K562 (cell line): Measurements from ENCODE around the gene SENP3. TPM values are rescaled to one million over a fixed set of nuclear protein-coding genes. Genes with fewer than 3 reads are reported as not detected.

Experiments used
- BRF1 ChIP-seq: IDR thresholded peaks from 3 replicates; pipeline ENCODE4 v1.6.1; 2011; ENCODE audit warnings: borderline replicate concordance, mild to moderate bottlenecking; ENCODE audit not compliant: insufficient read length; ENCODE audit errors: extremely low read depth
- CBFB ChIP-seq: sonication (generic); formaldehyde crosslinking; IDR thresholded peaks from 2 replicates; pipeline ENCODE4 v1.4.0; 2020; ENCODE audit warnings: mild to moderate bottlenecking, missing genetic modification reagents
- CBX1 ChIP-seq: sonication (generic); IDR thresholded peaks from 2 replicates; pipeline ENCODE4 v1.6.1; 2016; ENCODE audit warnings: antibody characterized with exemption, low read depth, mild to moderate bottlenecking
- COPS2 ChIP-seq: fragments of 450-650 bp; conservative IDR thresholded peaks from 2 replicates; pipeline ENCODE4 v1.6.1; 2016; ENCODE audit warnings: mild to moderate bottlenecking, moderate library complexity
- CREB3 ChIP-seq: fragments of 450-650 bp; conservative IDR thresholded peaks from 2 replicates; pipeline ENCODE4 v1.6.1; 2016; ENCODE audit warnings: missing genetic modification characterization, low read depth, mild to moderate bottlenecking, missing compliant biosample characterization, moderate library complexity
- EHMT2 ChIP-seq: fragments of 450-650 bp; IDR thresholded peaks from 2 replicates; pipeline ENCODE4 v1.6.1; 2018; ENCODE audit warnings: antibody characterized with exemption
- EP400 ChIP-seq: fragments of 450-650 bp; IDR thresholded peaks from 2 replicates; pipeline ENCODE4 v1.6.1; 2017; ENCODE audit warnings: antibody characterized with exemption, mild to moderate bottlenecking, moderate library complexity
- ETV5 ChIP-seq: sonication (generic); formaldehyde crosslinking; IDR thresholded peaks from 2 replicates; pipeline ENCODE4 v1.4.0; 2020; ENCODE audit warnings: low read depth, mild to moderate bottlenecking, missing genetic modification reagents
- HDAC6 ChIP-seq: IDR thresholded peaks from 2 replicates; pipeline ENCODE4 v1.6.1; 2012; ENCODE audit warnings: low read depth, mild to moderate bottlenecking, control low read depth, inconsistent platforms, low read length, moderate library complexity
- HNRNPH1 ChIP-seq: fragments of 200-400 bp; formaldehyde crosslinking; optimal IDR thresholded peaks from 2 replicates; pipeline ENCODE3; 2017; ENCODE audit warnings: low read depth, mild to moderate bottlenecking, low read length, moderate library complexity
- MAZ ChIP-seq, 2 experiments: fragments of 450-650 bp in 1 of 2; sonication (generic) in 1 of 2; formaldehyde crosslinking; IDR thresholded peaks in 1 of 2; conservative IDR thresholded peaks in 1 of 2; 2 replicates each; pipeline versions ENCODE4 v1.4.0 to v1.5.0; 2020; ENCODE audit warnings: mild to moderate bottlenecking in 1 of 2, missing genetic modification reagents in 1 of 2
- MBD2 ChIP-seq: sonication (generic); IDR thresholded peaks from 2 replicates; pipeline ENCODE4 v1.6.1; 2016; ENCODE audit warnings: low read depth, borderline replicate concordance
- MTA3 ChIP-seq: fragments of 450-650 bp; formaldehyde crosslinking; IDR thresholded peaks from 2 replicates; pipeline ENCODE4 v1.6.1; 2017; ENCODE audit warnings: mild to moderate bottlenecking, borderline replicate concordance
- NFIX ChIP-seq: fragments of 250-450 bp; sonication (Bioruptor Pico); IDR thresholded peaks from 2 replicates; pipeline ENCODE4 v1.4.0; 2020; ENCODE audit warnings: low read depth, mild to moderate bottlenecking, moderate library complexity
- PHB ChIP-seq: fragments of 250-450 bp; sonication (Bioruptor Pico); IDR thresholded peaks from 2 replicates; pipeline ENCODE4 v1.5.0; 2021
- SP1 ChIP-seq: sonication (generic); formaldehyde crosslinking; IDR thresholded peaks from 2 replicates; pipeline ENCODE4 v1.8.1; 2022; ENCODE audit warnings: mild to moderate bottlenecking, missing genetic modification reagents
- STAT5B ChIP-seq: fragments of 250-450 bp; sonication (Bioruptor Pico); IDR thresholded peaks from 2 replicates; pipeline ENCODE4 v1.8.0; 2021; ENCODE audit warnings: mild to moderate bottlenecking, inconsistent platforms
- TARDBP ChIP-seq: fragments of 450-650 bp; IDR thresholded peaks from 2 replicates; pipeline ENCODE4 v1.6.1; 2016
- TEAD4 ChIP-seq, 2 experiments: sonication (generic) in 1 of 2; formaldehyde crosslinking in 1 of 2; IDR thresholded peaks; 2 replicates each; pipeline versions ENCODE4 v1.6.1 to v1.8.0; 2012 to 2022; ENCODE audit warnings: borderline replicate concordance in 1 of 2, inconsistent platforms in 1 of 2, low read length in 1 of 2, mild to moderate bottlenecking in 1 of 2, missing genetic modification reagents in 1 of 2
- TGIF2 ChIP-seq: sonication (generic); formaldehyde crosslinking; IDR thresholded peaks from 2 replicates; pipeline ENCODE4 v1.8.1; 2022; ENCODE audit warnings: mild to moderate bottlenecking, missing genetic modification reagents, moderate library complexity
- THRA ChIP-seq: fragments of 450-650 bp; IDR thresholded peaks from 2 replicates; pipeline ENCODE4 v1.6.1; 2017; ENCODE audit warnings: mild to moderate bottlenecking, moderate library complexity
- USF1 ChIP-seq: sonication (generic); formaldehyde crosslinking; IDR thresholded peaks from 2 replicates; pipeline ENCODE4 v1.9.0; 2022; ENCODE audit warnings: mild to moderate bottlenecking, missing genetic modification reagents
- ZNF133 ChIP-seq: fragments of 250-450 bp; sonication (Bioruptor Pico); IDR thresholded peaks from 2 replicates; pipeline ENCODE4 v1.4.0; 2020; ENCODE audit warnings: mild to moderate bottlenecking
- ZNF165 ChIP-seq: fragments of 250-450 bp; sonication (Bioruptor Pico); IDR thresholded peaks from 2 replicates; pipeline ENCODE4 v1.4.0; 2020; ENCODE audit warnings: borderline replicate concordance
- ZNF511 ChIP-seq: sonication (generic); formaldehyde crosslinking; IDR thresholded peaks from 2 replicates; pipeline ENCODE4 v1.8.0; 2022; ENCODE audit warnings: mild to moderate bottlenecking, missing genetic modification reagents
- ZNF586 ChIP-seq: fragments of 450-650 bp; formaldehyde crosslinking; conservative IDR thresholded peaks from 2 replicates; pipeline ENCODE4 v1.4.0; 2020; ENCODE audit warnings: mild to moderate bottlenecking, moderate library complexity
- polyA plus RNA-seq, 8 experiments: library from polyadenylated mRNA; depleted of rRNA in 4 of 8; stranded (reverse) in 5 of 8; unstranded in 3 of 8; fragments of >200 nt; fragmentation: Nextera tagmentation in 2 of 8; fragmentation: Illumina TruSeq in 1 of 8; extraction: Ambion mirVana in 2 of 8; extraction: Trizol in 1 of 8; gene quantifications; 2 replicates each; pipeline versions ENCODE4 v1.2.1 to v1.2.3, GENCODE V29; 2011 to 2014; ENCODE audit warnings: inconsistent platforms in 1 of 8, missing spikeins in 1 of 8
- total RNA-seq, 7 experiments: library from RNA; depleted of rRNA in 6 of 7; stranded (reverse); fragments of >200 nt in 6 of 7; fragmentation: Illumina TruSeq in 2 of 7; extraction: Trizol in 2 of 7; gene quantifications; 2 replicates each; pipeline versions ENCODE4 v1.2.1 to v1.2.3, GENCODE V29; 2011 to 2021; ENCODE audit warnings: low replicate concordance in 1 of 7

Gene SENP3
- total and polyA plus RNA-seq, 9 of the 15 experiments (the other 6 are each of a cell fraction or from before 2014, with no cell fraction given), result 0.63 to 102 (median 78.8) TPM

- no peak for TF ChIP-seq ZNF511 (CRISPR knock-in tag)
- TF ChIP-seq MTA3, result no peak
- TF ChIP-seq CBFB (CRISPR knock-in tag), result no peak
- peak; percentile 83 for TF ChIP-seq CBX1
- TF ChIP-seq ZNF165 (CRISPR knock-in tag), result no peak
- TF ChIP-seq MAZ (CRISPR knock-in tag; conservative IDR thresholded peaks at IDR 0.05 in 1 of 2, IDR thresholded peaks at IDR 0.05 in 1 of 2), result peak in 1 of 2 experiments; percentile 31; a peak in 2 of 4 replicates
- TF ChIP-seq TGIF2, result no peak
- no peak for TF ChIP-seq BRF1
- TF ChIP-seq ZNF133 (CRISPR knock-in tag), result no peak
- TF ChIP-seq THRA, result no peak
- peak; percentile 64 for TF ChIP-seq MBD2
- TF ChIP-seq NFIX (CRISPR knock-in tag), result no peak
- TF ChIP-seq EHMT2, result no peak
- no peak for TF ChIP-seq HNRNPH1
- no peak for TF ChIP-seq HDAC6
- TF ChIP-seq ETV5, result no peak
- no peak for TF ChIP-seq COPS2
- no peak for TF ChIP-seq PHB (CRISPR knock-in tag)
- TF ChIP-seq CREB3 (tag), result no peak
- no peak; the same call in 1 of the 2 replicates for TF ChIP-seq TEAD4 (IDR thresholded peaks at IDR 0.05; ENCODE audit: low read length)
- no peak for TF ChIP-seq TEAD4 (CRISPR knock-in tag; IDR thresholded peaks at IDR 0.05; ENCODE audit: borderline replicate concordance)
- TF ChIP-seq TARDBP, result no peak
- TF ChIP-seq ZNF586 (CRISPR knock-in tag), result no peak
- peak; percentile 51 for TF ChIP-seq EP400
- peak; percentile 68 for TF ChIP-seq USF1
- no peak for TF ChIP-seq STAT5B (CRISPR knock-in tag)
- no peak; the same call in 1 of the 2 replicates for TF ChIP-seq SP1 (CRISPR knock-in tag)
Measured at GRCh38 chr17:7579001-7579833, 17.5 kb downstream of the SENP3 start, which contains the start of gene CD68 (continued).
